OCI-LY3 (cell line): ENCODE data around the gene RPTN.

Source experiments
- EZH2phosphoT487 ChIP-seq: fragments of 200-600 bp; shearing (Covaris generic); IDR thresholded peaks from 2 replicates; pipeline ENCODE4 v1.6.1; 2018; ENCODE audit warnings: antibody characterized with exemption, mixed run types, low read depth
- TF ChIP-seq, protein P1 (sequence below): fragments of 200-600, 300-600 bp; sonication (generic); IDR thresholded peaks from 2 replicates; pipeline ENCODE4 v1.5.1; 2014; ENCODE audit warnings: antibody characterized with exemption, low read length, low read depth

DNA sequence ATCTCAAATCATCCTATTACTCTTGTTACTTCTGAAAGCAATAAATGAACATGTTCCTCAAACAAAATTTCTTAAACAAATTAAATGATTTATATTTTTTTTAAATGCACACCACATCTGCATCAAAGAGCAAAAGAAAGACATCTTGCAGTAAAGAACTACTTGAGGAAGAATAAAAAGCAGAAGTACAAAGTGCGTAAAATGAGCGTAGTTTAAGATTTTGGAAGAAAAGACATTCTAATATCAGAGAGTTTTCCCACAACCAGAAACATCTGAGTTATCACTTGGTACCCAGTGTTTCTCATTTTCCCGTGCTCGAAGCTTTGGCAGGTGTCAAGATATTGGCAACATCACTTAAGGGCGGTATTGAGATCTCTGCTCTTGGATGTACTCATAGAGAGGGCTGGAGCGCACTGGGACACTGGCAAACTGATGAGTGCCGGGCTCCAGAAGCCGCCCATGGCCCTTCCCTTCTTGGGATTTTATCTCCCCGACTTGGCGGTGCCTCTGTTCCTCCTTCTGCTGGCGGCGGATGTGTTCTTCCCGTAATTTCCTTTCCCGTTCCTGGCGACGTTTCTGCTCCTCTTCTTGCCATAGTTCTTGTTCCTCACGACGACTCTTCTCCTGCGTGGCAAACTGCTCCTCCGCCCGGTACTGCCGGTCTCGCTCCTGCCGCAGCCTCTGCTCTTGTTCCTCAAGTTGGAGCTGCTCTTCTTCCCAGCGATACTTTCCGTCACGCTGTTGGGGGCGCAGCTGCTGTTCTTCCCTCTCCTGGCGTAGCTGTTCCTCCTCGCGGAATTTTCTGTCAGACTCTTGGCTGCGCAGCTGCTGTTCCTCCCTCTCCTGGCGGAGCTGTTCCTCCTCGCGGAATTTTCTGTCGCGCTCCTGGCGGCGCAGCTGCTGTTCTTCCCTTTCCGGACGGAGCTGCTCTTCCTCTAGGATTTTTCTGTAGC, 51.7 kb downstream of the RPTN start:
- TF ChIP-seq, protein P1, sequence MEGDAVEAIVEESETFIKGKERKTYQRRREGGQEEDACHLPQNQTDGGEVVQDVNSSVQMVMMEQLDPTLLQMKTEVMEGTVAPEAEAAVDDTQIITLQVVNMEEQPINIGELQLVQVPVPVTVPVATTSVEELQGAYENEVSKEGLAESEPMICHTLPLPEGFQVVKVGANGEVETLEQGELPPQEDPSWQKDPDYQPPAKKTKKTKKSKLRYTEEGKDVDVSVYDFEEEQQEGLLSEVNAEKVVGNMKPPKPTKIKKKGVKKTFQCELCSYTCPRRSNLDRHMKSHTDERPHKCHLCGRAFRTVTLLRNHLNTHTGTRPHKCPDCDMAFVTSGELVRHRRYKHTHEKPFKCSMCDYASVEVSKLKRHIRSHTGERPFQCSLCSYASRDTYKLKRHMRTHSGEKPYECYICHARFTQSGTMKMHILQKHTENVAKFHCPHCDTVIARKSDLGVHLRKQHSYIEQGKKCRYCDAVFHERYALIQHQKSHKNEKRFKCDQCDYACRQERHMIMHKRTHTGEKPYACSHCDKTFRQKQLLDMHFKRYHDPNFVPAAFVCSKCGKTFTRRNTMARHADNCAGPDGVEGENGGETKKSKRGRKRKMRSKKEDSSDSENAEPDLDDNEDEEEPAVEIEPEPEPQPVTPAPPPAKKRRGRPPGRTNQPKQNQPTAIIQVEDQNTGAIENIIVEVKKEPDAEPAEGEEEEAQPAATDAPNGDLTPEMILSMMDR = no peak
- no peak for TF ChIP-seq EZH2phosphoT487
